ENCODE data around the gene CREB3L4.

CREB3L4 gene

DNA sequence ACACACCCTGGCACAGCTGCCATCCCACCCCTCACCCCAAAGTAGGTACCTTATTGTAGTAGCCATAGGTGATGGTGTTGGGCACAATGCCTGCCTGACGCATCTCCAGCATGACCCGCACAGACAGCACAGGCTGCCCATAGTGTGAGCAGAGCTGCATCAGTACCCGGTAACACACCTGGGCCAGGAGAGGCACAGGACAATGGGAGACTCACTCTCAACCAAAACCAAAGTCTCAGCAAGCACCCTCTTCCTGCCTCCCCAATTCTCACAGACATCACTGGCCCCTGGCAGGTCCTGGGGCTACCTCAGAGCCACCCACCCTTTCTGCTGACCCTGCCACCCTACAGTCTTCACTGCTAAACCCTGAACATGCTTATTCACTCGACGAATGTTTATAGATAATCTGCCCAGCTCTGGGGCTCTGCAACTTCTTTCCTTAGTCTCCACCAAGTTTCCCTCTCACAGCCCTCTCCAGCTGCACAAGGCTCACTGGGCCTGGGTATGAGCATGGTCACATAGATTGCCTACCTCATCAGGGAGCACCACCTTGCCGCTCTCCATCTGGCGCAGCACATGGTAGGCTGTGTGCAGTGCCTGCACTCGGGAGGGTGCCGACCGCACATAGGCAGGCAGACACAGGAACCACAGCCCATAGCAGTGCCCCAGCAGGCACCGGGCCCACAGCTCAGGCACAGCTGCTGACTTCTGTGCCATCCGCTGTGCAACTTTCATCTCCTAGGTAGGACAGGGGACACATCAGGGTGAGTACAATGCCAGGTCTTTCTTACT is 31.5 kb upstream of the CREB3L4 start:
- in situ Hi-C loops (cut with MboI; ENCODE audit: low sequenced_read_pairs), result no loop called here

- in situ Hi-C loops (cut with MboI; ENCODE audit: low sequenced_read_pairs), result no loop called here
Measured at GRCh38 chr1:153937331-153937730, 30.4 kb upstream of the CREB3L4 start.

DNA sequence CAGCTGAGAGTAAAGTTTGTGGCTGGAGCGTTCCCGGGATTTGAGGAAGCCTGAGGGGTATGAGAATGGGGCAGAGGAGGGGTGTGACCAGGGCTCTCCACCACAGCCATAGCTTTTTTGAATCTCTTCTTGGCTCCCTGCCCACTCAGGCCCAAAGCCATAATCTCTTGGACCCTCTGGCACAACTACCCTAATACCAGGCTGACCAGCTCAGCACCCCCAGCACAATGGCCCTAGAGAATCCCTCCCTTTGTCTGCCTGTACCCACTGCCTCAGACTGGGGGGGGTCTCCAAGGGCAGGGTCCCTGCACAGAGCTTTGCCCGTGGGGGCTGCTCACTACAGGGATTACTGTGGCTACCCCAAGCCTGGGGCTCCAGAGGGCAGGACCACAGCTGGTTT is 28.7 kb upstream of the CREB3L4 start:
- in situ Hi-C loops (cut with MboI; ENCODE audit: low sequenced_read_pairs), result no loop called here

- in situ Hi-C loops (cut with MboI; ENCODE audit: low sequenced_read_pairs), result no loop called here
Measured at GRCh38 chr1:153939476-153939875, 28.2 kb upstream of the CREB3L4 start.

GRCh38 chr1:153940756-153941155 is 26.9 kb upstream of the CREB3L4 start:
- in situ Hi-C loops (cut with MboI; ENCODE audit: low sequenced_read_pairs), result no loop called here

DNA sequence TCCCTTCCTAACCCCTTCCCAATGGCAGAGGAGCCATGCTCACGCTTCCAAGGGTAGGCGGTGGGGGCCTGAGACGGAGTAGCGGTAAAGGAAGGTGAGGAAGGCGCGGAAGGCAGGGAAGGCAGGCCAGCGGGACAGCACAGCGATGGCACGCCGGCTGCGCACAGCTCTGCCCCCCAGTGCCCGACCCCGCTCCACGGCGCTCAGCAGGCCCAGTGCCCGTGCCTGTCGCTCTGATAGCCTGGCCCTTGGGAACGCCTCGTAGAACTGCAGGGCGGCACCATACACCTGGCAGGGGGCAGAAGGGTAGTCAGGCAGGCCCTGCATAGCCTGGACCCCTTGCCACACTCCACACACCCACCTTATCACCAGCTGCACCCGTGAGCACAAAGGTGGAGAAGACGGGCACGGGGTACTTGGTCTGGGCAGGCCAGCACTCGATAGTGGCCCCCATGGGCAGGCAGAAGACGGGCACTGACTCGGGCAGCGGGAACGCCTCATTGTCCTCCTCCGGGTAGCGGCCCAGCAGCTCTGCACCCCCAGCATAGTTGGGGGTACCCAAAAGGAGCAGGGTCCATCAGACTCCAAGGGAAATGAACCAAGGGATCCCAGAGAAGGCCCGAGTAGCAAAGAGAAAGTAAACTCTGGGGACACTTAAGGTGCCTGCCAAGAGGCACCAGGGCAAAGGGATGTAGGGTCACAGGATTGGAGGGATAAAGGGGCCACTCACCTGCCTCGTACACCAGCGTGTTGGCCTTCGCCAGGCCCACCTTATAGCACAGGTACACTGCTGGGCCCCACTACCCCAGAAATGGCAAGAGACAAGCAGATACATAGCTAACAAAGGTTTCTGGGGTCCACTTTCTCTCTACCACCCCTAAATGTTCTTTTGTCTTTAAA is 25.6 kb upstream of the CREB3L4 start:
- in situ Hi-C loops (cut with MboI; ENCODE audit: low sequenced_read_pairs), result no loop called here

DNA sequence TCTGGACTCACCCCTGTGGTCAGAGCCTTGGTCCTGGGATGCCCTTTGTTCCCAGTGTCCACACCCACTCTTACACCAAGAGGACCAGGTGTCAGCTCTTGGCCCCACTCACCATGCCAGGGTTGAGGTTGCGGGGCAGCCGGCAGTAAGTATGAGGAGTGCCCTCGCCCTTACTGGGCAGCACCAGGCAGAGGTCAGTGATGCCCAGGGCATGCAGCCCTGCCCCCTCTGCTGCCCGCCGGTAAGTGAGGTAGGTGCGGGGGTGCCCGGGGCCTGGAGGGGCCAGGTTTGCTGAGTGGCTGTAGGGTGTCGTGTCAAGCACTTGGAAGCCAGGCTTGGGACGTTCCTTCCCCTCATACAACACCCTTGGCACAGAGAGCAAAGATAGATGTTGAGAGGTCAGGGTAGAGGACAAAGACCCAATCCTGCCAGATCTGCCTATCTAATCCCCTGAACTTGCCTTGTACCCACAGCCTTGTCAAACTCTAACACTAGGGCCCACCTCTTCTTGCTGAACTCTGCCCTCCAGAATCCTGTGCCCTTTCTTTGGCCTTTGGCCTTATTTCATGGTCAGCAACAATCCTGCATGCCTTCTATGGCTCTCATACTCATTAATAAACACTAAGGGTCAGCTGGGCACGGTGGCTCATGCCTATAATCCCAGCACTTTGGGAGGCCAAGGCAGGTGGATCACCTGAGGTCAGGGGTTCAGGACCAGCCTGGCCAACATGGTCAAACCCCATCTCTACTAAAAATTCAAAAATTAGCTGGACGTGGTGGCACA is 24.7 kb upstream of the CREB3L4 start:
- in situ Hi-C loops (cut with MboI; ENCODE audit: low sequenced_read_pairs), result no loop called here

DNA sequence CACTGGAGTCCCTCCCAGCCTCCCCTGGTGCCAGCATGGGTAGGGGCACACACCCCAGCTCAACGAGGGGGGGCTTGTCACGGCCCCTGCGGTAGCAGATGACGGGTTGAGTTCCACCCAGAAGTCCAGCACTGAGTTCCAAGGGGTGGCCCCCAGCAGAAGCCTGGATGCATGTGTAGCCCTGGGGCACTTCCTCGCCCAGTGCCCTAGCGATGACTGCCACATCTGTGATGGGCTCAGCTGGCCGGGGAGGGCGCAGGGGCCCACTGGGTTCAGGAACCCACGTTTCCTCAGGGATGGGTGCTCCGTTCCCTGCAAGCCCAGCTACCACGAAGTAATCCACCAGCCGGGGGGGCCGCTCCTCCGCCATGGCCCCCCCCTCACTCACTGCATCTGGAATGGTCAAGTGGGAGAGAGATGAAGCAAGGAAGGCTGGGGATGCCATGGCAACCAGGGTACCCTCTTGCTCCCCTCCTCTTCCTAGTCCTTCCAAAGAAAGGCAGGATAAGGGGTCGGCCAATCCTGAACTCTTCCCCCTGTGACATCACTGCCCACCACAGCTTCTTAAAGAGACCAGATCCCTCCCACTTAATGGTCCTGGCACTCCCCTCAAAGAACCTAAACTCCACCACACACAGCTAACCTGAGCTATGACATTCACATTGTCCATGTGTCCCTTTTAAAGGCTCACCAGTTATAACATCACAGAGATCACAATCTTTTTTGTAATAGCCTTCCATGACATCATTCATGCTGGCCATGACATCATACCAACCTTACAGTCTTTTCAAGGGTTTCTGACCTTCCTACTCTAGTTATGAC is 23.5 kb upstream of the CREB3L4 start:
- in situ Hi-C loops (cut with MboI; ENCODE audit: low sequenced_read_pairs), result no loop called here

GRCh38 chr1:153944827-153945117 is 22.9 kb upstream of the CREB3L4 start:
- in situ Hi-C loops (cut with MboI; ENCODE audit: low sequenced_read_pairs), result no loop called here

- in situ Hi-C loops (cut with MboI; ENCODE audit: low sequenced_read_pairs), result no loop called here
Measured at GRCh38 chr1:153945131-153945794, 22.4 kb upstream of the CREB3L4 start.

GRCh38 chr1:153945795-153946621 is 21.7 kb upstream of the CREB3L4 start:
- in situ Hi-C loops (cut with MboI; ENCODE audit: low sequenced_read_pairs), result no loop called here

- in situ Hi-C loops (cut with MboI; ENCODE audit: low sequenced_read_pairs), result no loop called here
Measured at GRCh38 chr1:153946622-153947241, 21.0 kb upstream of the CREB3L4 start, which contains the start of gene DENND4B. DENND4B (minus strand) TSS chr1:153946718; CDS start chr1:153944374, 2,344 bp downstream.

DNA sequence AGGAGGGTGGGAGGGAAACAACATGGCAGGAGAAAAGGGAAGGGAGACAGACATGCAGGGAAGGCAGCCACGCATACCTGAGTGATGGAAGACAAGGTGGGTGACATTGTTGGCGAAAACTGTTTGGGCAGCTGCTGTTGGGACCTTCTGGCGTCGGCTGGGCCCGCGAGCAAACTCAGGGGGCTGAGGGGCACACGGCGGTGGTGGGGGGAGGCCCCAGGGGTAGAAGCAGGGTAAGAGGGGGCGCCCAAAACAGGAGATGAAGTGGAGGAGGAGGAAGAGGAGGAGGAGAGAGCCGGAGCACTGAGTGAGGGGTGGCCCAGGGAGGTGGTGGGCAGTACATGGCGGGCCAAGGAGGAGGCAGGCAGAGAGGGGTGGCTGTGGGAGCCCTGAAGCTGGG is 16.5 kb upstream of the CREB3L4 start:
- in situ Hi-C loops (cut with MboI; ENCODE audit: low sequenced_read_pairs), result no loop called here

GRCh38 chr1:153951801-153952200 is 15.9 kb upstream of the CREB3L4 start:
- in situ Hi-C loops (cut with MboI; ENCODE audit: low sequenced_read_pairs), result no loop called here

DNA sequence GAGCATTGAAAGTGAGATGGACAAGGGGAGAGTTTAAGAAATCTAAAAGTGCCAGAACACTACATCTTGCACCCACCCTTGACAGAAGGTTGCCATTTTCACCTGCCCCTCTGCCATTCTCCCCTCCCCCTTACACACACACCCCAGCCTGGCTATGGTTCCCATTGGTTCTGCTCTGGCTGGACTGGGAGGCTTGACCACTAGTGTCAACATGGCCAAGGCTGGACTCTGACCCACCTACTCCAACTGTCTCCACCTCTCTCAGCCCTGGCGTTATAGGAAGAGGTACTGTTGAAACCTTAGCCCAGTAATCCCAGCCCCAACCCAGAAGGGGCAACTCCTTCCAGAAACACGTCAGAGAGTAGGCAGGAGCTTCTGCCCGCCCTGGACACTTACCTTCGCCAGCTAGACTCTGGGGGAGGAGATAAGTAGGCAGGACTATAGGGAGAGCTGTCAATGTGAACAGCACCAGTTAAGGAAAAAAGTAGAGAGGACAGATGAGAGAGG is 13.8 kb upstream of the CREB3L4 start:
- in situ Hi-C loops (cut with MboI; ENCODE audit: low sequenced_read_pairs), result no loop called here

DNA sequence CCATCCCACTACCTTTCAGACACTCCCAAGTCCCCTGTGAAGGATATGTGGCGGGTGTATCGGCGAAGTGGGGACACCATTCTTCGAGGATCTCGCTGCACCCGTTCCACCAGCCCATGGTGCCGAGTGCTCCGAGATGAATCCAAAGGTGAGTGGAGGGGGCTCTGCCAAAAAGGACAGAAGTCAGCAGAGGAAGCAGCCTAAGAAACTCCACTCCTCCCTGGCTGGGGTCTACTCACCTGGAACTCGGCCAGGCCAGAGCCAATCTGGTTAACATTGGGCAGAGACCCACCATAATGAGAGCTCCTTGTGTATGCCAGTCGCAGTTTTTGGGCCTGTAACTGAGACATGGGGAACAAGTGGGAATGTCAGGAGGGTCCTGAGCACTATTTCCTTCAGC is 12.9 kb upstream of the CREB3L4 start:
- in situ Hi-C loops (cut with MboI; ENCODE audit: low sequenced_read_pairs), result no loop called here

- in situ Hi-C loops (cut with MboI; ENCODE audit: low sequenced_read_pairs), result no loop called here
Measured at GRCh38 chr1:153956997-153957715, 10.5 kb upstream of the CREB3L4 start.

GRCh38 chr1:153957744-153958110 is 10.0 kb upstream of the CREB3L4 start:
- in situ Hi-C loops (cut with MboI; ENCODE audit: low sequenced_read_pairs), result no loop called here
